Activated T-cell treated with anti-CD3 and anti-CD28 coated beads, Interleukin-2, amount 50 U/mL, for 24 hours (primary cell): ENCODE results near the gene SPRED2.

Source experiments
- DNase-seq: peaks from one replicate; pipeline ENCODE4 v3.0.0-alpha.2; 2020
- H3K27ac Mint-ChIP-seq: 2 replicates; pipeline ENCODE4 v1.8.0; 2020; ENCODE audit warnings: mild to moderate bottlenecking, mixed read lengths
- H3K27me3 Mint-ChIP-seq: 2 replicates; pipeline ENCODE4 v1.8.0; 2020; ENCODE audit warnings: mixed read lengths
- H3K36me3 Mint-ChIP-seq: 2 replicates; pipeline ENCODE4 v1.8.0; 2020; ENCODE audit warnings: low read depth, mixed read lengths
- H3K4me1 Mint-ChIP-seq: 2 replicates; pipeline ENCODE4 v1.8.0; 2020; ENCODE audit warnings: low read depth, mixed read lengths
- H3K4me3 Mint-ChIP-seq: 2 replicates; pipeline ENCODE4 v1.8.0; 2020; ENCODE audit warnings: mild to moderate bottlenecking, moderate library complexity, mixed read lengths
- H3K9me3 Mint-ChIP-seq: 2 replicates; pipeline ENCODE4 v1.8.0; 2020; ENCODE audit warnings: mixed read lengths

Gene SPRED2

GRCh38 chr2:65431421-65432226 is 775 bp downstream of the SPRED2 start:
- Mint-ChIP-seq H3K4me1 (peaks cover 23% of the 10 kb centered on the region), H3K27me3 (peaks cover 59% of the 10 kb centered on the region), H3K36me3 (peaks cover 6% of the 10 kb centered on the region), H3K4me3 (peak overlapping the region; percentile 86), H3K9me3 (no peaks in the 10 kb centered on the region), H3K27ac (peak overlapping the region; percentile 57)
- DNase-seq, result peak; percentile 72

GRCh38 chr2:65430603-65431420 is 1.6 kb downstream of the SPRED2 start:
- Mint-ChIP-seq H3K4me3 (peak overlapping the region; percentile 86), H3K27ac (no peak overlapping the region), H3K4me1 (peaks cover 18% of the 10 kb centered on the region), H3K9me3 (no peaks in the 10 kb centered on the region), H3K36me3 (peaks cover 6% of the 10 kb centered on the region), H3K27me3 (peaks cover 52% of the 10 kb centered on the region)
- peak; percentile 76 for DNase-seq

- peaks cover 6% of the 10 kb centered on the region for H3K36me3 Mint-ChIP-seq
- peaks cover 47% of the 10 kb centered on the region for H3K27me3 Mint-ChIP-seq
- H3K27ac Mint-ChIP-seq, result no peak overlapping the region
- no peak for DNase-seq
- peak overlapping the region; percentile 86 for H3K4me3 Mint-ChIP-seq
- peaks cover 13% of the 10 kb centered on the region for H3K4me1 Mint-ChIP-seq
- no peaks in the 10 kb centered on the region for H3K9me3 Mint-ChIP-seq
Measured at GRCh38 chr2:65429786-65430602, 2.4 kb downstream of the SPRED2 start.

- Mint-ChIP-seq H3K4me3 (no peak overlapping the region), H3K27ac (no peak overlapping the region), H3K4me1 (peaks cover 10% of the 10 kb centered on the region), H3K36me3 (peaks cover 5% of the 10 kb centered on the region), H3K9me3 (no peaks in the 10 kb centered on the region), H3K27me3 (peaks cover 25% of the 10 kb centered on the region)
- DNase-seq, result no peak
Measured at GRCh38 chr2:65427532-65427931, 4.9 kb downstream of the SPRED2 start.

- no peak overlapping the region for H3K27ac Mint-ChIP-seq
- H3K9me3 Mint-ChIP-seq, result no peaks in the 10 kb centered on the region
- peaks cover 16% of the 10 kb centered on the region for H3K4me1 Mint-ChIP-seq
- H3K4me3 Mint-ChIP-seq, result no peak overlapping the region
- H3K36me3 Mint-ChIP-seq, result no peaks in the 10 kb centered on the region
- H3K27me3 Mint-ChIP-seq, result peaks cover 21% of the 10 kb centered on the region
- no peak for DNase-seq
Measured at GRCh38 chr2:65425276-65425675, 7.1 kb downstream of the SPRED2 start.

GRCh38 chr2:65424391-65424790 is 8.0 kb downstream of the SPRED2 start:
- no peak for DNase-seq
- Mint-ChIP-seq H3K4me1 (peaks cover 12% of the 10 kb centered on the region), H3K4me3 (no peak overlapping the region), H3K9me3 (no peaks in the 10 kb centered on the region), H3K27me3 (peaks cover 14% of the 10 kb centered on the region), H3K36me3 (no peaks in the 10 kb centered on the region), H3K27ac (no peak overlapping the region)

GRCh38 chr2:65421432-65421748 is 11.0 kb downstream of the SPRED2 start:
- no peak overlapping the region for H3K27ac Mint-ChIP-seq
- no peaks in the 10 kb centered on the region for H3K36me3 Mint-ChIP-seq
- peaks cover 5% of the 10 kb centered on the region for H3K27me3 Mint-ChIP-seq
- H3K4me1 Mint-ChIP-seq, result peaks cover 29% of the 10 kb centered on the region
- DNase-seq, result no peak
- no peaks in the 10 kb centered on the region for H3K9me3 Mint-ChIP-seq
- H3K4me3 Mint-ChIP-seq, result no peak overlapping the region

- H3K9me3 Mint-ChIP-seq, result no peaks in the 10 kb centered on the region
- no peak for DNase-seq
- peak overlapping the region; percentile 73 for H3K27ac Mint-ChIP-seq
- H3K4me3 Mint-ChIP-seq, result no peak overlapping the region
- H3K36me3 Mint-ChIP-seq, result no peaks in the 10 kb centered on the region
- H3K27me3 Mint-ChIP-seq, result peaks cover 5% of the 10 kb centered on the region
- H3K4me1 Mint-ChIP-seq, result peaks cover 29% of the 10 kb centered on the region
Measured at GRCh38 chr2:65420712-65421431, 11.5 kb downstream of the SPRED2 start.

GRCh38 chr2:65417509-65418085 is 14.8 kb downstream of the SPRED2 start:
- H3K9me3 Mint-ChIP-seq, result no peaks in the 10 kb centered on the region
- no peak overlapping the region for H3K27ac Mint-ChIP-seq
- peaks cover 5% of the 10 kb centered on the region for H3K27me3 Mint-ChIP-seq
- no peaks in the 10 kb centered on the region for H3K36me3 Mint-ChIP-seq
- no peak for DNase-seq
- H3K4me3 Mint-ChIP-seq, result no peak overlapping the region
- peaks cover 29% of the 10 kb centered on the region for H3K4me1 Mint-ChIP-seq

GRCh38 chr2:65416945-65417344 is 15.5 kb downstream of the SPRED2 start:
- no peak overlapping the region for H3K4me3 Mint-ChIP-seq
- no peak for DNase-seq
- H3K9me3 Mint-ChIP-seq, result no peaks in the 10 kb centered on the region
- H3K27me3 Mint-ChIP-seq, result peaks cover 5% of the 10 kb centered on the region
- H3K36me3 Mint-ChIP-seq, result no peaks in the 10 kb centered on the region
- H3K4me1 Mint-ChIP-seq, result peaks cover 29% of the 10 kb centered on the region
- peak overlapping the region; percentile 0 for H3K27ac Mint-ChIP-seq

GRCh38 chr2:65416321-65416720 is 16.1 kb downstream of the SPRED2 start:
- no peaks in the 10 kb centered on the region for H3K9me3 Mint-ChIP-seq
- H3K4me1 Mint-ChIP-seq, result peaks cover 26% of the 10 kb centered on the region
- DNase-seq, result no peak
- no peak overlapping the region for H3K27ac Mint-ChIP-seq
- H3K36me3 Mint-ChIP-seq, result no peaks in the 10 kb centered on the region
- H3K27me3 Mint-ChIP-seq, result peaks cover 5% of the 10 kb centered on the region
- no peak overlapping the region for H3K4me3 Mint-ChIP-seq

GRCh38 chr2:65415091-65415490 is 17.3 kb downstream of the SPRED2 start:
- Mint-ChIP-seq H3K4me1 (peaks cover 18% of the 10 kb centered on the region), H3K4me3 (no peak overlapping the region), H3K27me3 (peaks cover 5% of the 10 kb centered on the region), H3K36me3 (no peaks in the 10 kb centered on the region), H3K9me3 (no peaks in the 10 kb centered on the region), H3K27ac (no peak overlapping the region)
- no peak for DNase-seq

GRCh38 chr2:65413610-65414009 is 18.8 kb downstream of the SPRED2 start:
- no peak for DNase-seq
- no peak overlapping the region for H3K27ac Mint-ChIP-seq
- peaks cover 18% of the 10 kb centered on the region for H3K4me1 Mint-ChIP-seq
- peaks cover 5% of the 10 kb centered on the region for H3K27me3 Mint-ChIP-seq
- H3K4me3 Mint-ChIP-seq, result no peak overlapping the region
- no peaks in the 10 kb centered on the region for H3K9me3 Mint-ChIP-seq
- H3K36me3 Mint-ChIP-seq, result no peaks in the 10 kb centered on the region

GRCh38 chr2:65413106-65413505 is 19.3 kb downstream of the SPRED2 start:
- H3K4me1 Mint-ChIP-seq, result peaks cover 15% of the 10 kb centered on the region
- H3K4me3 Mint-ChIP-seq, result no peak overlapping the region
- no peak overlapping the region for H3K27ac Mint-ChIP-seq
- H3K9me3 Mint-ChIP-seq, result no peaks in the 10 kb centered on the region
- DNase-seq, result no peak
- H3K27me3 Mint-ChIP-seq, result peaks cover 7% of the 10 kb centered on the region
- no peaks in the 10 kb centered on the region for H3K36me3 Mint-ChIP-seq
